ENCODE results near the gene PPP2CA.
"Not testable (repeated sequence)": the region's sequence is repeated elsewhere in the genome, so short reads cannot be mapped to it uniquely, and the experiment has no call there.

The PPP2CA gene

GRCh38 chr5:134224888-134225779, 739 bp downstream of the PPP2CA start:
- H3K4me1 Mint-ChIP-seq (ENCODE audit: low read depth), result peaks cover 54% of the 10 kb centered on the region
- H3K4me3 Mint-ChIP-seq, result peak overlapping the region; percentile 88
- H3K27ac Mint-ChIP-seq, result peak overlapping the region; percentile 97
- no peaks in the 10 kb centered on the region for H3K9me3 Mint-ChIP-seq (ENCODE audit: low read depth)
- H3K27me3 Mint-ChIP-seq, result no peaks in the 10 kb centered on the region
- H3K36me3 Mint-ChIP-seq, result peaks cover 18% of the 10 kb centered on the region

DNA sequence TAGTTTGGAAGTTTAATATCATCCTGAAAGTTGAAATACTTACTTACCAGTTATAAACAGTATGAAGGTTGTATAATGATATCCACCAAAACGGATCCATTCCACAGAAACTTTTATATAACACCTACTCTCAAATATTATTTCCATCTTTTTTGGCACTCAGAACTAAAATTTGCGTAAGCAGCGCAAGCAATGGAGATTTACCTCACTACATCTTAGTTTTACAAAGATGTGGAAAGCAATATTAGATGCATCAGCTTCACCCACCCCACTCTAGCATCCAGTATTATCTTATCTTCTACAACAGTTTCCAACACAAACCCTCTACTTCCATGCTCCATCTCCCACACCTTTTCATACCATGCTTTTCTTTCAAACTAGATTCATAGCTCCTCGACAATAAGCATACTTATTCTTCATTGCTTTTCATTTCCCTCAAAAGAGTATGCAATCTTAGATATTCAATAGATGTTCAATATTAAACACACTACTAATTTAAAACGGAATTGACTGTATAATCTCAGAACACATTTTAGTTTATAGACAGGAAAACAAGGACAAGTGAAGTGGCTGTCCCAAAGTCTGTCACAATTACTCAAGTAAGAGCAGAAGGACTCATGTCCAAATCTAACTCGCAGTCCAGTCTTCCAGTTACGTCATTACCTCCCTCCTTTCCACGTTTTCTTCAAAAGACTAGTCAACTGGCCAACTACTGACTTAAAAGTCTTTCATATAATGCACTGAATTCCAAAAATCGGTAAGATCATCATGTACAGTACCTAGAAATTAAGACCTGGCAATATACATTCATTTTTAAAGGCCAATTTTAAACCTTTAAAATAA, 2.2 kb downstream of the PPP2CA start:
- Mint-ChIP-seq H3K4me3 (peak overlapping the region; percentile 88), H3K4me1 (ENCODE audit: low read depth) (peaks cover 65% of the 10 kb centered on the region), H3K27ac (peak overlapping the region; percentile 97), H3K27me3 (no peaks in the 10 kb centered on the region), H3K36me3 (peaks cover 20% of the 10 kb centered on the region), H3K9me3 (ENCODE audit: low read depth) (no peaks in the 10 kb centered on the region)

- peaks cover 73% of the 10 kb centered on the region for H3K4me1 Mint-ChIP-seq (ENCODE audit: low read depth)
- not testable (repeated sequence) for H3K27me3 Mint-ChIP-seq; H3K9me3 Mint-ChIP-seq (ENCODE audit: low read depth)
- H3K36me3 Mint-ChIP-seq, result peaks cover 20% of the 10 kb centered on the region
- peak overlapping the region; percentile 88 for H3K4me3 Mint-ChIP-seq
- H3K27ac Mint-ChIP-seq, result peak overlapping the region; percentile 78
Measured at GRCh38 chr5:134221690-134222089, 4.2 kb downstream of the PPP2CA start.

GRCh38 chr5:134215757-134216156, 10.1 kb downstream of the PPP2CA start:
- Mint-ChIP-seq H3K27me3 (no peaks in the 10 kb centered on the region), H3K4me1 (ENCODE audit: low read depth) (peaks cover 79% of the 10 kb centered on the region), H3K9me3 (ENCODE audit: low read depth) (no peaks in the 10 kb centered on the region), H3K4me3 (no peak overlapping the region), H3K36me3 (peaks cover 12% of the 10 kb centered on the region), H3K27ac (no peak overlapping the region)

- Mint-ChIP-seq H3K27ac (peak overlapping the region; percentile 61), H3K4me1 (ENCODE audit: low read depth) (peaks cover 70% of the 10 kb centered on the region)
- H3K4me3 Mint-ChIP-seq; H3K36me3 Mint-ChIP-seq; H3K27me3 Mint-ChIP-seq; H3K9me3 Mint-ChIP-seq (ENCODE audit: low read depth): not testable (repeated sequence)
Measured at GRCh38 chr5:134211263-134212031, 14.4 kb downstream of the PPP2CA start.

GRCh38 chr5:134209477-134210245, 16.2 kb downstream of the PPP2CA start:
- Mint-ChIP-seq H3K4me1 (ENCODE audit: low read depth) (peaks cover 64% of the 10 kb centered on the region), H3K9me3 (ENCODE audit: low read depth) (no peaks in the 10 kb centered on the region), H3K4me3 (no peak overlapping the region), H3K36me3 (peaks cover 5% of the 10 kb centered on the region), H3K27ac (no peak overlapping the region), H3K27me3 (no peaks in the 10 kb centered on the region)

DNA sequence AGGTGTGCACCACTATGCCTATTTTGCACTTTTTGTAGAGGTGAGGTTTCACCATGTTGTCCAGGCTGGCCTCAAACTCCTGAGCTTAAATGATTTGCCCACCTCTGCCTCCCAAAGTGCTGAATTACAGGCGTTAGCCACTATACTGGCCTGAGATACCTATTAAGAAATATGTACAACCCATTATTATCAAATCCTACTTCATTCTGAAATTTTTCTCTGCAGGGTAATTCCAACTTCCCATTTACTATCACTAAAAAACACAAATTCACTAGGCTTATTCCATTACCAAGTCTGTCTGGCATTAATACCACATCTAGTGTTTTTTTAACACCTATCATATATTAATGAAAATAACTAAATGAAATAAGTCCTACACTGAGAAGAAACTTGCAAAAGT, 18.2 kb downstream of the PPP2CA start:
- H3K27ac Mint-ChIP-seq, result no peak overlapping the region
- H3K27me3 Mint-ChIP-seq, result no peaks in the 10 kb centered on the region
- H3K4me1 Mint-ChIP-seq (ENCODE audit: low read depth), result peaks cover 49% of the 10 kb centered on the region
- H3K9me3 Mint-ChIP-seq (ENCODE audit: low read depth), result no peaks in the 10 kb centered on the region
- H3K4me3 Mint-ChIP-seq, result no peak overlapping the region
- H3K36me3 Mint-ChIP-seq, result peaks cover 5% of the 10 kb centered on the region

GRCh38 chr5:134206627-134207160, 19.2 kb downstream of the PPP2CA start:
- Mint-ChIP-seq H3K4me3 (no peak overlapping the region), H3K27me3 (no peaks in the 10 kb centered on the region), H3K9me3 (ENCODE audit: low read depth) (no peaks in the 10 kb centered on the region), H3K36me3 (peaks cover 2% of the 10 kb centered on the region), H3K4me1 (ENCODE audit: low read depth) (peaks cover 41% of the 10 kb centered on the region), H3K27ac (no peak overlapping the region)

GRCh38 chr5:134204575-134204974, 21.3 kb downstream of the PPP2CA start:
- peaks cover 5% of the 10 kb centered on the region for H3K36me3 Mint-ChIP-seq
- no peaks in the 10 kb centered on the region for H3K9me3 Mint-ChIP-seq (ENCODE audit: low read depth)
- no peak overlapping the region for H3K4me3 Mint-ChIP-seq
- H3K27me3 Mint-ChIP-seq, result no peaks in the 10 kb centered on the region
- H3K4me1 Mint-ChIP-seq (ENCODE audit: low read depth), result peaks cover 30% of the 10 kb centered on the region
- H3K27ac Mint-ChIP-seq, result peak overlapping the region; percentile 50

GRCh38 chr5:134203630-134204029, 22.2 kb downstream of the PPP2CA start:
- Mint-ChIP-seq H3K27me3 (no peaks in the 10 kb centered on the region), H3K4me1 (ENCODE audit: low read depth) (peaks cover 21% of the 10 kb centered on the region), H3K36me3 (peaks cover 5% of the 10 kb centered on the region), H3K27ac (peak overlapping the region; percentile 13), H3K4me3 (no peak overlapping the region), H3K9me3 (ENCODE audit: low read depth) (no peaks in the 10 kb centered on the region)

DNA sequence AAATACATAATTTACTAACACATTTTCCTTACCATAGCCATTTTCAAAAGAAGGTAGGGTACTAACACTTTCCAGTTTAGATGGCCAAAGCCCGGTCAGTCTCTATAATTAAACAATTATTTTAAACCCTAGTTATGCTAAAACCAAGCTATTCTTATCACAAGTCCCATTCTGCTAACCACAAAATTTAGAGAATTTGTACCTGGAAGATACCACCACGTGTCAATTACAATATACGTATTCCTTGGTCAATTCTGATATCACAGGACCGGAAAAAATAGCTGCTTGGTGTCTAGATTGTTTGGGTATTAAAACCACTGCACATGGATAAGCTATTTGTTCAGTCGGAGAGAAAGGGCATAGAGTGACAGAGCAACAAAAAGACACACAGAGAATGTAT, 30.2 kb downstream of the PPP2CA start:
- Mint-ChIP-seq H3K36me3 (peaks cover 12% of the 10 kb centered on the region), H3K4me3 (no peak overlapping the region), H3K27ac (no peak overlapping the region), H3K27me3 (no peaks in the 10 kb centered on the region), H3K9me3 (ENCODE audit: low read depth) (no peaks in the 10 kb centered on the region), H3K4me1 (ENCODE audit: low read depth) (no peaks in the 10 kb centered on the region)

GRCh38 chr5:134189031-134189430, 36.8 kb downstream of the PPP2CA start:
- H3K9me3 Mint-ChIP-seq (ENCODE audit: low read depth), result no peaks in the 10 kb centered on the region
- no peak overlapping the region for H3K27ac Mint-ChIP-seq
- peaks cover 2% of the 10 kb centered on the region for H3K36me3 Mint-ChIP-seq
- no peaks in the 10 kb centered on the region for H3K4me1 Mint-ChIP-seq (ENCODE audit: low read depth)
- no peak overlapping the region for H3K4me3 Mint-ChIP-seq
- H3K27me3 Mint-ChIP-seq, result no peaks in the 10 kb centered on the region

DNA sequence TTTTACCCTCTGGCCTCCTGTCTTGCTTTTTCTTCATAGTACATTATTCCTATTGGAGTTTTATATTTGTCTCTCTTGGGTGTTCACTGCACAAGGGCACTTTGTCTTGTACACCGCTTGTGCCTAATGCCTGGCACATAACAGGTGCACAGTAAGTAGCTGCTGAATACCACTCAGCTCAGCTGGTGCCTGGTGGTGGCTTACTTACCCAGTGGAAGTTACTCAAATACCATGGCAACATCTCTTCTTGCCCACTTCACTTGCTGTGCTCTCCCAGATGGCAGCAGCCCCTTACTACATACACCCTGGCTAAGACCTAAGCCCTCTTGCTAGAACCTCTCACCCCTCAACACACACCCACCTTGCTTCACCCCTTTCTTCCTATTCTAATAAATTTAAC, 37.8 kb downstream of the PPP2CA start:
- no peak overlapping the region for H3K4me3 Mint-ChIP-seq
- no peak overlapping the region for H3K27ac Mint-ChIP-seq
- H3K27me3 Mint-ChIP-seq, result no peaks in the 10 kb centered on the region
- peaks cover 2% of the 10 kb centered on the region for H3K36me3 Mint-ChIP-seq
- H3K4me1 Mint-ChIP-seq (ENCODE audit: low read depth), result no peaks in the 10 kb centered on the region
- no peaks in the 10 kb centered on the region for H3K9me3 Mint-ChIP-seq (ENCODE audit: low read depth)

All from activated naive CD8-positive, alpha-beta T cell (primary cell).